GM18507 (cell line): ENCODE measurements around the gene ECI1.
"Not testable (repeated sequence)": the region's sequence is repeated elsewhere in the genome, so short reads cannot be mapped to it uniquely, and the experiment has no call there.

Source experiments
- DNase-seq: peaks from one replicate; pipeline ENCODE4 v3.0.0; 2011; ENCODE audit warnings: low read depth; ENCODE audit not compliant: insufficient read length; ENCODE audit errors: extremely low spot score
- FAIRE-seq: peaks from 2 replicates; lab custom pipeline; 2011; peaks lifted over from hg19 to GRCh38; lab: Jason Lieb, UNC

Gene ECI1

DNA sequence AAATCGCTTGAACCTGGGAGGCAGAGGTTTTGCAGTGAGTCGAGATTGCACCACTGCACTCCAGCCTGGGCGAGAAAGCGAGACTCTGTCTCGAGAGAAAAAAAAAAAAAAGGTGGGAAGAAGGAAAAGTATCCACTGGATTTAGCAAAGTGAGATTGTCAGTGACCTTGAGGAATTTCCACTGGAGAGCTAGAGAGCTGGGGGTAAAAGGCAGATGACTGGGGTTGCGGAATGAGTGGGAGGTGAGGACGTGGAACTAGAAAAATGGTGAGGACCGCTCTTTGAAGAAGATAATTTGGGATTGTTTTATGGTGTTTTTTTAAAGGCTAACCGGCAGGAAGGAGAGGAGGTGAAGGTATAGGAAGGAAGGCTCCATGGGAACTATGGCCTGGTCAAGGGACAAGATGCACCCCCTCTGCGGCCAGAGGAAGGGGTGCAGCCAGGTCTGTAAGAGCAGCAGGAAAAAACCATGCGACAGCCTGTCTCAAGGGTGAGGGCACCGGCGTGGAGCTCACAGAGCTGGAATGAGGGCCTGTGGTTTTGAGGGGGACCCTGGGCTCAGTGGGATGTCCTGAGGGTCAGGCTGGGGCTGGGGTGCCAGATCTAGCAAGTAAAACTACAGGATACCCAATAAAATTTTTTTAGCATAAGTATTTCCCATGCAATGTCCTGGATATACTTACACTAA is 46.8 kb downstream of the ECI1 start:
- FAIRE-seq: no peak
- DNase-seq: no peak

DNA sequence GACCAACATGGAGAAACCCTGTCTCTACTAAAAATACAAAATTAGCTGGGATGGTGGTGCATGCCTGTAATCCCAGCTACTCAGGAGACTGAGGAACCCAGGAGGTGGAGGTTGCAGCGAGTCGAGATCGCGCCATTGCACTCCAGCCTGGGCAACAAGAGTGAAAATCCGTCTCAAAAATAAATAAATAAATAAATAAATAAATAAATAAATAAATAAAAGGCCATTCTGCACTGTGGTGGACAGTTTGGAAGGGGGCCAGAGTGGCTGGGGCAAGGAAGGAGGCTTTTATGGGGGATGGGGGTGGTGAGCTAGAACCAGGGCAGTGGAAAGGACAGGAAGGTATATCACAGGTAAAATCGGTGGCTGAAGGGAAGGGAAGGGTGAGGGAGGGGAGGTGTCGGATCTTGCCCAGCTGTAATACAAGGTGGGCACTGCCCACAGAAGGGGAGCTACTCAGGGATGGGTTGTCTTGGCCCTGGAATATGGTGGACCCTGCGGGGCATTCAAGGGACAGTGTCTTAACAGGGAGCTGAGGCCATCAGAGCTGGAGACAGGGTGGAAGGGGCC is 48.2 kb downstream of the ECI1 start:
- not testable (repeated sequence) for FAIRE-seq, DNase-seq

DNA sequence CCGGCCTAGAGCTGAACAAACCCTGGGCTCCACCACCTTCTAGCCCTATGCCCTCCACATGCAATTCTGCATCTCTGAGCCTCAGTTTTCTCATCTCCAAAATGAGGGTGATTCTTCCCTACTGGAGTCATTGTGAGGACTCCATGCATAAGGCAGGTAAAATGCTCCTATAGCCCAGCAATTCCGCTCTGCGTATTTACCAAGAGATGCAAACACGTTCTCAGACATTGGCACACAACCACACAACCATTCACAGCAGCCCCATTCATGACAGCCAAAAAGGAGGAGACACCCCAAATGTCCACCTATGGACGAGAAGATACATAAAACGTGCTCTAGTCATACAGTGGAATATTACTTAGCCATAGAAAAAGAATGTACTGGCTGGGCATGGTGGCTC is 51.1 kb downstream of the ECI1 start:
- no peak for FAIRE-seq

DNA sequence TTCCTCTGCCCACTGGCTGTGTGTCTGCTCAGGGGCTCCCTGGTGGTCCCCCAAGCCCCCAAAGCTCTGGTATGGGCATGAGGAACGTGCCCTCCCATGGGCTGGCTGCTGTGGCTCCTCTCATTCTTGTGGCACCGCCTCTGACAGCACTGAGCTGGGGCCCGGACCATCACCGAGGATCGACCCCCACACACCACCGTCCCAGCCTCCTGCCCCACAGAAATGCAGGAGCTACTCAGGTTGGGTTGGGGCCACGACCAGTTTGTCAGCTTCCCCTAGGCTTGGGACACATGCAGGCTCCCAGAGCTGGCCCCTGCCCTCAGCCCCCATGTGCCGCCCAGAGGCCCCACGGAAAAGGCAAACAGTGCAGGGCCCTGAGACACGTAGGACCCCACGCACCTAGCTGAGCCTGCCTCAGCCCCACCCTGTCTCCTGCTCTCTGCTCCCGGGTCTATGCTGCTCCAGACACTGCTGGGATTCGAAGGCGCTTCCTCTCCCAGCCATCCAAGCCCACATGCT is 51.7 kb downstream of the ECI1 start:
- FAIRE-seq: no peak

More for the DNA sequence above, 51.1 kb downstream of the ECI1 start:
- DNase-seq: no peak

DNA sequence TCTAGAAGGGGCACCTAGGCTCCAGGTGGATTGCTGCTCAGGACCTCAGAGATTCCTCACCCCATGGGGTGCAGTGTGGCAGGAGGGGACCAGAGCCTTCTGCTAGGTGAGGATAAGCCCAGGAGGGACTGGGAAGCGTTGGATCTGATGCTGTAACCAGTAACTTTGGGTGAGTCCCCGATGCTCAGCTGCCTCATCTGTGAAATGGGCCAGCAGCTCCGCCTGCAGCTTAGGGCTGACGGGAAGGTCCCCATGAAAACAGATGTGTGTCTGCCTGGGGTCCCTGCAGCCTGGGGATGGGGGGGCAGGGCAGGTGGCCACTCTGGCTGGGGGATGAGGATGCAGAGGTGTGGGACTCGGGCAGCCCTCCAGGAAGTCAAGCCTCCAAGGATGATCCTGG is 52.3 kb downstream of the ECI1 start:
- no peak for DNase-seq
- no peak for FAIRE-seq

More for the DNA sequence above, 51.7 kb downstream of the ECI1 start:
- no peak for DNase-seq

DNA sequence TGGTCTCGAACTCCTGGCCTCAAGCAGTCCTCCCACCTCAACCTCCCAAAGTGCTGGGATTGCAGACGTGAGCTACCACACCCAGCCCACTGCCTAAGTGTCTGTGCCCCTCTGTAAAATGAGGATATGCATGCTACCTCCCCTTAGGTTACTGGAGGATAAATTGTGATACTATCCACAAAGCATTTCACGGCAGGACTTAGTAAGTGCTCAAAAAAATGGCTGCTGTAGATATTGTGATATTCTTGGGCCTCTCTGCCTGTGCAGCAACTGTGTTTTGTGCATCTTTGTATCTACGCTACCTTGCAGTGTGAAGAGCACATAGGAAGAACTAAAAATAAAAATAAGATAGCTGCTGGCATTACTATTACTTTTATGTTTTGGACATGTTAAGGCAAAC is 53.1 kb downstream of the ECI1 start:
- no peak for FAIRE-seq
- no peak for DNase-seq

DNA sequence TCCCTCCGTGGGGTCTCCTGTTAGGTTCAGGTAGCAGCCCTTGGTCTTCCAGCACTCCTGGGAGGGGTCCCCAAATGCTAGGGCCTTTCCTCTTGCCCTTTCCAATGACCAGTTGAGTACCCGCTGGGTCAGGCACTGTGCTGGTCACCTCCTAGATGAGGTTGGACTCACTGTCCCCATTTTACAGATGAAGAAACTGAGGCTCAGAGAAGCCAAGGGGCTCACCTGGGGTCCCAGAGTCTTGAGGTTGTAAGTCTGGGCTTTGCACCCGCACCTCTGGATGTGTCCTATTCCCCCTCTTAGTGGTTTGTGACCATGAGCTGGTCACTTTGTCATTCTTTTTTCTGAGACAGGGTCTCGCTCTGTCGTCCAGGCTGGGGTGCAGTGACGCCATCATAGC is 53.6 kb downstream of the ECI1 start:
- no peak for FAIRE-seq
- no peak for DNase-seq

DNA sequence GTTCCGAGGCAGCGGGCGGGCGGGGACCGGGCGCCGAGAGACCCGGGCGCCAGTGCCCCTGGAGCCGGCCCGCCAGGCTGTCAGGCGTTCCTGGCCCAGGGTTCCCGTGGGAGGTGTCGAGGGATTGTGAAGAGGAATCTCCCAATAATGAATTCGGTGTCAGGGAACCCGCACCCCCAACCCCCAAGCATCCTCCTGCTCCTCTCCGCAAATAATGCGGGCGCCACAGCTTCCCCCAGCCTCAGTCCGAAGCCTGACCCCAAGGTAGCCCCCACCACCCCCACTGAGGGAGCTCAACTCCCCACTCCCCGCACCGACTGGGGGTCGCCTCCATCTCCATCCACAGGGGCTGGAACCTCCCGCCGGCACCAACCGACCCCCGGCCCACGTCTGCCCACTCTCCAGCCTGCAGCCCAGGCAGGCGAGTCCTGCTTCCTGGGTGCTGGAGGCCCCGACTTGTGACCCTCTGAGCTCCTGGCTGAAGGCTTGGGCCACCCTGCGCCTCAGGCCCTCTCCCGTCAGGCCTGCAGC is 54.3 kb downstream of the ECI1 start:
- no peak for FAIRE-seq

DNA sequence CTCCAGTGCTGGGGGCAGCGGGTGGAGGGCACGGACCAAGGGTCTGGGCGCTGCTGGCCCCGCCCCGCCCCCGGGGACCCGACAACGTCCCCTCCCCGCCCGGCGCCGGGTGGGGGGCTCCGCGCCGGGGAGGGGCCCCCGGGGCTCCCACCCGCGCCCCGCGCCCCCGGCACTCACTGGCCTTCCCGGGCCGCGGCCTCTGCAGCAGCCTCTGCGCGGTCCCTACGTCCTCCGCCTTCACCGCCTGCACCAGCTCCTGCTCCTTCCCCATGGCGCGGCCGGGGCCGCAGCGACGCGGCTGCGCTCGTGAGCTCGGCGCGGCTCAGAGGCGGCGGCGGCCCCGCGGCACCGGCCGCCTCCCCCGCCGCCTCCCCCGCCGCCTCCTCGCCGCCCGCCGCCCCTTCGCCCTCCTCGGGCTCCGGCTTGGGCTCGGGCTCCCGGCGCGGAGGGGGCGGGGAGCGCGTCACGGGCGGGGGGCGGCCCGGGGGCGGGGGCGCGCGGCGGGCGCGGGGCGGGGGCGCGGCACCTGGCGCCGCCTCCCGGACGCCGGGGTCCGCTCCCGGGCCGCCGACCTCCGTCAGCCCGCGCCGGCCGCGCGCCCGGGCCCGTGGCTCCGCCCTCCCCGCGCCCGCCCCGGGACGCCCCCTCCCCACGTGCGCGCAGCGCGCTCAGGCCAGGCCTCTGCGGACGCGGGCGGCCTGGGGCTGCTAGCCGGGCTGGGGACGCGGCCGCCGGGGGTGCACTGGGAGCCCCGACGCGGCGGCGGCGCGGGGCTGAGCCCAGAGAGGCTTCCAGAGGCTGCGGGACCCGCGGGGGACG is 55.0 kb downstream of the ECI1 start, which contains the start of gene CASKIN1:
Gene CASKIN1 (minus strand): TSS at position 444 of the 819 bp plus-strand sequence. CDS start 173 bp downstream, at position 271.
- FAIRE-seq: no peak

More for the DNA sequence above, 54.3 kb downstream of the ECI1 start:
- no peak for DNase-seq

DNA sequence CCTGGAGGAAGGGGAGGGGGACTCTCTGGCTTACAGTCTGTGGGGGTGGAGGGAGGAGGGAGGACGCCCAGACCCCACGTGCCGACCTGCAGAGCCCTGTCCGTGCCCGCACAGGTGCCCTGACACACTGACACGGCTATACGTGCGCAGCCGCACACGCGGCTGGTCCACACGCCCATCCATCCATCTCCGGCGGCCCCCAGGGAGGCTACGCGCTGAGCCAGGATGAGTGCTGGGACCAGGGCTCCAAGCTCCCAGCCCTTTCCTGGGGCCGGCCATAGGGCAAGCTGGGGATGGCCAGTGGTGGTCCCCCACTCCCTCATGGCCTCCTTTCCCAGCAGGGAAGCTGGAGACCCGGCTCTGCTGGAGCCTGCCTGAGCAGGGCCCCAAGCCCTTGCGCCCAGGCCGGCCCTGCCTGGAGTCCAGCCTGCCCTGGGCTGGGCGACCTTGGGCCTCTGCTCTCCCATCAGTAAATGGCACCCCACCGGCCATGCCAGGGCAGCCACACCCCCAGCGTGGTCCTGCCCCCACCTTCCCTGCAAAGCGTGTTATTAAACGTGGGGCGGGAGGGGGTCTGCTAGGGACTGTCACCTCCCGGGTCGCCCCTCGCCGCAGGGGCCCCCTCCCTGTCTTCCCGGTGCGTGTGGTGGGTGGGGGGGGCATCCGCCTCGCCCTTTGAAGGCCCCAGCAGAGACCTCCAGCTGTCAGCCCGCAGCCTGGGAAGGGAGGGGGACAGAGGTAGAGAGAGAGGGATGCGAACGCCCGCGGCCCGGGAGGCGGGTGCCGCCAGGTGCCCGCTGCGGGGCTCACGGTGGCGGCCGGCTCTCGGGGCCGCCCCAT is 55.8 kb downstream of the ECI1 start:
- no peak for FAIRE-seq
- no peak for DNase-seq

More for the DNA sequence above, 55.0 kb downstream of the ECI1 start, which contains the start of gene CASKIN1:
- DNase-seq: no peak

DNA sequence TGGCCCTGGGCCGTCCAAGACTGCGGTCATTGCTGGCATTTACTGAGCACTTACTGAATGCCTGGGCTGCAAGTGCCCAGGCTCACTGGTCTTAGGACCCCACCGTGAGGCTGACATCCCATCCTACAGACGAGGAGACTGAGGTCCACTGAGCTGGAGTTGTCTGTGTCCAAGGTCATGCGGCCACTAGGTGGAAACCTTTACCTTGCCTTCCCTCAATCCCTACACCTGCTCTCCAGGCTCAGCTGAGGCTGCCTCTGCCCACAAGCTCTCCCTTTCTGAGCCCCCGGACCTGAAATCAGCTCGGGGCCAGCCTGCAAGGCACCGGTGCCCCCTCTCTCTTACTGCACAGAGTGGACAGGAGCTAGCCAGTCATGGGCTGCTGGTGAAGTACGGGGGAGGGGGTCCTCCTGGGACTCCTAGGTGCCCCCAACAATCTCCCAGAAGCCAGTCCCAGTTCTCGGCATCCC is 56.5 kb downstream of the ECI1 start:
- DNase-seq: peak; percentile 39
- peak; percentile 77 for FAIRE-seq

DNA sequence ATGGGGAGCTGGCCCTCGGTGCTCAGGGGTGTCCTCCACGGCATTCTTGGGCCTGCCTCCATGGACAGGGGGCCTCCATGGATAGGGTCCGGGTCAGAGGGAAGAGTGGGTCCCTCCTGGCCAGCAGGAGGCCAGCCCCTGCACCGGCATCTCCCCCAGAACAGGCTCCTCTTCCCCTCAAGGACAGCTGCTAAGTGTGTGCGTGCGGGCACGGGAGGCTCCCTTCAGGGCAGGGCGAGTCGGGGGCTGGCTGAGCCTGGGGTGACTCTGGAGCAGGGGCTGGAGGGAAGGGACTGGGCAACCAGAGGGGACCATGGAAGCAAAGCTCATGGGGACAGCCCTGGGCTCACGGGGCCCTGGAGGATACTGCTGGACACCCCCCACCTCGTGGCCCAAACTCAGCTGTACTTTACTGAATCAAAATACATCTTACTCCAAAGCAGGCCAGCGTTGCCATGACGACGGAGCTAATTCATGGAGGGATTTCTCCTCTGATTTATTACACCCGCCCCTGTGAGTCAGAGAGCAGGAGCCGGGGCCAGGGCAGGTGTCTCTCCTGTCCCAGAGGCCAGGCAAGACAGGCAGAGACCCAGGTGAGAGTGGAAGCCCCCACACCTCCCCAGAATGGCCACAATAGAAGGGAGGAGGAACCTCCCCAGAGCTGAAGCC is 57.1 kb downstream of the ECI1 start:
- no peak for DNase-seq

DNA sequence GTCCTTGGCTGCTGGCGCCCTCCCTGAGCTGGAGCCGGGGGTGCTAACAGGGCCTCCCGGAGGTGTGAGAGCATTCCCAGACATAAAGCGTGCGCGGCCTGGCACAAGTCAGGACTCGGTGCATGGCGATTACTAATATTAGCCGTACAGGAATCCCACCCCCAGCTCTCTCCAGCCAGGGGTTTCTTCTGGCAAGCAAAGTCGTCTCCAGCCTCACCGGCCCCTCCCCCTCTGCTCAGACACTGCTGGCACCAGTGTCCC is 60.0 kb downstream of the ECI1 start:
- DNase-seq (no peak), FAIRE-seq (no peak)

More for the DNA sequence above, 57.1 kb downstream of the ECI1 start:
- no peak for FAIRE-seq

DNA sequence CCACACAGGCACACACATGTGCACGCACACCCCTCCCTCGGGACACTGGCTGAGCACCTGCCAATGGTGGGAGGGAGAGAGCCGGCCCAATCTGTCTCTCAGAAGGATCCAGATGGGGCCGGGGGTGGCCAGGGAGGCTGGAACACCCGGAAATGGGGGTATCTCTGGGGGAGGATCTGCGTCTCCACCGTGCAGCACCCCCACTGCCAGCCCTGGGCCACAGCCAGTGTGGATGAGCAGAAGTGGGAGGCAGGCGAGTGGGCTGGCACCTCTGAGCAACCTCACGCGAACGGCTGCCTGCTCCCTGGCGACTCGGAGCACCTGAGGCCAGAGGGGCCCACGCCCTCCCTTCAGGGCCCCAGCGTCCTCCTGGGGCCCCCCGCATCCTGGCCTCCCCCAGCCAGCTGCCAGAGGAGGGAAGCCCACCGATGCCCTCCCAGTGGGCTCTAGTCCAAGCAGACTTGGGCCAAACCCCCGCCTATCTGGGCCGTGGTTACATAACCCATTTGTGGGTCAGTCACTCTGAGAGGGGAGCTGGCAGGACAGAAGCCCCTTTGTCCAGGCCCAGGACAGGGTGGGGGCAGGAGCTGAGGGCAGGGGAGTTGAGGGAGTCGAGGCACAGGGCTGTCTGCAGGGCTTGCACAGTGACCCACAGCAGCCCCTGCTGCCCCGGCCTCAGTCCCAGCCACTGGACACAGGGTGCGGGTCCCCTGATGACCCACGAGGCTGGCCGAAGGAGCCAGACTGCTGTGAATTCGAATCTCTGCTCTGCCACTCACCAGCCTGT is 60.5 kb downstream of the ECI1 start:
- FAIRE-seq (no peak), DNase-seq (no peak)

DNA sequence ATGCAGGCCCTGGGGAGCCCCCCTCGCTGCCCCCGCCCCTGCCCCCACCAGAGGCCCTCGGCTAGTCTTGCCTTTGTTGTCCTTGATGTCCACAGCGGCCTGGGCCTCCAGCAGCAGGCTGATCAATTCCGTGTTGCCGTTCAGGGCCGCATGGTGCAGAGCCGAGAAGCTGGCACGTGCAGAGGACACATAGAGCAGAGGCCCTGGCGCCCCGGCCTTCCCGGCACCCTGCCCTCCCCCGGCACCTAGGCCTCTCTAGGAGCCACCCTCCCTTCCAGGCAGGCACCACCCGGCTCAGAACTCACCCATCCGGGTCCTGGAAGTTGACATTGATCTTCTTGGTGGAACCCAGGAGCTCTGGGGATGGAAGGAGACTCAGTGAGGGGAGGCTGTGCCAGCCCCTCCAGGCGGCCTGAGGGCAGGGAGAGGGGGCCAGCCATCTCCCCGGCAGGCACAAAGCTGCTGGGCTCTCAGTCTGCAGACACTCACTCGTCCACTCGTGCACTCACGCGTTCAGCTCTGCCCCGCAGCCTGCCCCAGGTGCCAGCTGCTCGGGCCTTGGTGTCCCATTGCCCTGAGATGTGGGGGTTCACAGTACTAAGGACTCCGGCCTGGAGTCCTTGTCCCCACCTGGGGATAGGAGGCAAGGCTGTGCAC is 61.3 kb downstream of the ECI1 start:
- DNase-seq: no peak
- no peak for FAIRE-seq
